GM19193 (cell line): Measurements from ENCODE around the gene KLHL17.

Experiments
- POLR2A ChIP-seq: IDR thresholded peaks from 4 replicates; pipeline ENCODE4 v1.6.1; 2011; ENCODE audit not compliant: insufficient read depth, insufficient read length; ENCODE audit errors: extremely low read depth

KLHL17 gene

GRCh38 chr1:982765-983436, 22.5 kb downstream of the KLHL17 start:
- no peak for TF ChIP-seq POLR2A

DNA sequence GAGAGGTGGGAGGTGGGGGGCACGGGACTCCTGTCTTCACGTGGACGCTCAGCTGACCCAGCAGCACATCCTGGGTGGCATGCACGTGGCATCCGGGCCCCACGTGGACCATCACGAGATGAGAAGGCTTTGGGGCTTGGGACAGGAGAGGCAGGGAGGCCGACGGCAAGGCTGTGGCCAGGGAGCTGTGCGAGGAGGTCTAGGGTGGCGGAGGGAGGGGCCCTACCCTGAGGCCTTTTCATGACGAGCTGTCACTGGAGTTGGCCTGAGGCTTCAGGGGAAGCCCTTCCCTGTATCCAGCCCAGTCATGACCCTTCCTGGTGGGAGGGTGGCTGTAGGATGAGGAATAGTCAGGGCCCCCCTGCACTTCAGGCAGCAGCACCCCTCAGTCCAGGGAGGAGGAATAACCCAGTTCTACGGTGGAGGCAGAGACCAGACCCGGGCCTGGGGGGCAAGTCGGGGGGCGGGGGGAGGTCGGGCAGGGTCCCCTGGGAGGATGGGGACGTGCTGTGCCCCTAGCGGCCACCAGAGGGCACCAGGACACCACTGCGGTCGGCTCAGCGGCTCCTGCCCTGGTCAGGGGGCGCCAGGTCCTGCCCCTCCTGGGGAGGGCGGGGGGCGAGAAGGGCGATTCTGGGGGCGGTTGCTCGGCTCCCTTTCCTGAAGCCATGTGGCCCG, 23.6 kb downstream of the KLHL17 start:
- no peak for TF ChIP-seq POLR2A

DNA sequence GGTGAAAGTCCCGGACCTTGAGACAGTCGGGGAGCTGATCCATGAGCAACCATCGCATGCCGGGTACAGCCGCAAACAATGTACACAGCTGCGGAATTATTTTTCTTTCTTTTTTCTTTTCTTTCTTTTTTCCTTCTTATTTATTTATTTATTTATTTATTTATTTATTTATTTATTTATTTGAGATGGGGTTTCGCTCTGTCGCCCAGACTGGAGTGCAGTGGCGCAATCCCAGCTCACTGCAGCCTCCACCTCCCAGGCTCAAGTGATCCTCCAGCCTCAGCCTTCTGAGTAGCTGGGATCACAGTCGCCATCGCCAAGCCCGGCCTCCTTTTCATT, 24.1 kb downstream of the KLHL17 start:
- no peak for TF ChIP-seq POLR2A

GRCh38 chr1:985126-985525, 24.7 kb downstream of the KLHL17 start:
- no peak for TF ChIP-seq POLR2A

DNA sequence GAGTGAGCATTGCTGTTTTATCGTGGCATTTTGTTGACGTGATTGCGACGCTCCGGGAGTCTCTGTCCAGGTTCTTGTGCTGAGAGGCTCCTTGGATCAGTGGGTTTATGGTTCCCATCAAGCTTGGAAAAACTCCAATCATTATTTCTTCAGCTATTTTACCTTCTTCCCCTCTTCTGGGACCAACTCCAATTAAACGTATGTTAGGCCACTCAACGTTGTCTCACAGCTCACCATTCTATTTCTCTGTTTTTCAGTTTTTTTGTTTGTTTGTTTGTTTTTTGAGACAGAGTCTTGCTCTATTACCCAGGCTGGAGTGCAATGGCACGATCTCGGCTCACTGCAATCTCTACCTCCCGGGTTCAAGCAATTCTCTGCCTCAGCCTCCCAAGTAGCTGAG, 31.5 kb downstream of the KLHL17 start:
- no peak for TF ChIP-seq POLR2A

- no peak for TF ChIP-seq POLR2A
These were observed 32.0 kb downstream of the KLHL17 start for GRCh38 chr1:992362-992761.

DNA sequence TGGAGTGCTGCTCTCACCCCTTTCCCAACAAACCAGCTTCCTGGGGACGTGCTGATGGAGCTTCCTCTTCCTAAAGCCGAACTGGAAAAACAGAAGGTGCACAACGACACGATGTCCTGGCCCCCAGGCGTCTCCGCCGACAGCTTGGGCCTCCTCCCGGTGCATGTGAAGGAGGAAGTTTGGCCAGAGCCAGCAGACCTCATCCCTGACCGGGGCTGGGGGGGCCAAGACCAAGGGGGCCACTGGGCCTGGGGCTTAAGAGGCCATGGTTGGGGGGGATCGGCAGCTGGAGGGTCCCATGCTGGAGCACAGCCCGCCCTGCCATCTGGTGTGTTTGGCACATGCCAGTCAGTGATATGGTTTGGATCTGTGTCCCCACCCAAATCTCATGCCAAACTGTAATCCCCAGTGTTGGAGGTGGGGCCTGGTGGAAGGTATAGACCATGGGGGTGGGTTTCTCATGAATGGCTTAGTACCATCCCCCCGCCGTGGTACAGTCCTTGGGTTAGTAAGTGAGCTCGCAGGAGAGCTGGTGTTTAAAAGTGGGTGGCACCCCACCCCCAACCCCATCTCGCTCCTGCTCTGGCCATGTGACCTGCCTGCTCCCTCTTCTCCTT, 33.1 kb downstream of the KLHL17 start:
- no peak for TF ChIP-seq POLR2A

DNA sequence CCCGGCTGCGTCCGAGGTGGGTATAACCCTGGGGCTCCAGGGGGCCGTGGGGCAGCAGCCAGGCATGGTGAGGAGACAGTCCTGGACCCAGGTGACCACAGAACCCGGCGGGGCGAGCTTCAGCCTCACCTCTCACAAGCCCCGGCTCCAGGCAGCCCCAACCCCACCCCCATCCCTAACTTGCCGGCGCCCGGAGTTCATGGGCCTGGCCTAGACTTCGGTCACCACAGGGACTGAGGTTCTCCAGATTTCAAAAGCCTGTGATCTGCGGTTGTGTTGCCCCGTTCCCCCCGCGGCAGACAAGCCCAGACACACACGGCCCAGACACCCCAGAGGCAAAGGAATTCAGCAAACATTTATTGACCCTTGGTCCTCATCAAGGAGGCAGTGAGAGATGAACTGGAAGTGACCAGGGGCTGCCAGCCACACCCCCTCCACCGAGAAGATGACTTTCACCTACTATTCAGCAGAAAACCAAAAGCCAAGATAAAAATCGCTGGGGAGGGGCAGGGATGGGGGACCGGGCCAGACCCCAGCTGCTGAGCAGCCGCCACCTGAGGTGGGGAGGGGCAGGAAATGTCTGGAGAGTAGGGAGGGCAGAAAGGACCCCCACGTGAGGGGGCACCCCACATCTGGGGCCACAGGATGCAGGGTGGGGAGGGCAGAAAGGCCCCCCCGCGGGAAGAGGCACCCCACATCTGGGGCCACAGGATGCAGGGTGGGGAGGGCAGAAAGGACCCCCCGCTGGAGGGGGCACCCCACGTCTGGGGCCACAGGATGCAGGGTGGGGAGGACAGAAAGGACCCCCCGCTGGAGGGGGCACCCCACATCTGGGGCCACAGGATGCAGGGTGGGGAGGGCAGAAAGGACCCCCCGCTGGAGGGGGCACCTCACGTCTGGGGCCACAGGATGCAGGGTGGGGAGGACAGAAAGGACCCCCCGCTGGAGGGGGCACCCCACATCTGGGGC, 35.6 kb downstream of the KLHL17 start:
- TF ChIP-seq POLR2A, result no peak

DNA sequence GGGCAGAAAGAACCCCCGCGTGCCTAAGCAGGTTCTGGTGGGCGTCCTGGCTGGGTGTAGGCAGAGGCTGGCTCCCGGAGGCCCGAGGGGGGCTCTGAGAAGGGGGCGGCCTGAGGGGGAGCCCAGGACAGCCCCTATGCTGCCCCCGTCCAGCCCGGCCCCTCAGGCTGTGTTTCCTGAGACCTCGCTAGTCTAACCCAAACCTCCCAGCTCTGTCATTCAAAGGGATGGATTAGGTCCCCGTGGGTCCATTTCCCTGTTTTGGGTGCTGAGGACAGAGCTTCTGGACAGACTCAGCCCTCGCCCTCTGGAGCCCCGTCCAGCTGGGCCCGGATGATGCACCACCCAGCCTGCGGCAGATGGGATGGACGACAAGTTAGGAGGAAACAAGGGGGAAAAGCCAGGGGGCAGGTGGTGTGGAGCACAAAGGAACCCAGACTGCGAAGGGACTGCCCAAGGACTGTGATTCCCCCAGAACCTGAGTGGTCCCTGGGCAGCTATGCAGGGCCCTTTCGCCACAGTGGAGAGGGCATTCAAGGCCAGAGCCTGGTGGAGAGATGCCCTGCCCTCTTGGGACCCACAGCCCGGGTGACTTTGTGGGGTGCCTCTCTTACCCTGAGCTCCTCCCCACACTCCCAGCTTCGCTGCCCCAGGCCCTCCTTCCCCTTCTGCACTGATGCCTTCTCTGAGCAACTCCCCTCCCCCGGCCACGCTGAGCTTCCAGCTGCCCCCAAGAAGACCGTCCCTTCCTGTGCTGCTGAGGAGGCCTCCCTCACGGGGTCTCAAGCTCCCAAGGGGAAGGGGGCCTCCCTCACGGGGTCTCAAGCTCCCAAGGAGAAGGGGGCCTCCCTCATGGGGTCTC, 36.7 kb downstream of the KLHL17 start:
- no peak for TF ChIP-seq POLR2A

DNA sequence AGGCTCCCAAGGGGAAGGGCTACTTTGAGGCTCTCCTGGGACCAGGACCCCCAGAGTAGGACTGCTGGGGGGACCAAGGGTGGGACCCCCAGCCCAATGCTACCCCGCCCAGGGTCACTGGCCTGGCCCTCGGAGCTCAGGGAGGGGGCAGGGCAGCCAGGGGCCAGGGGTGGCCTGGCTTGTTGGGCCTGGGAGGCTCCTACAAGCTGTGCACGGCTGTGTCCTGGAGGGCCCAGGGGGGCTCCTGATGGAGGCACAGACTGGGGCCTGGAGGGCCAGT, 37.3 kb downstream of the KLHL17 start:
- no peak for TF ChIP-seq POLR2A

DNA sequence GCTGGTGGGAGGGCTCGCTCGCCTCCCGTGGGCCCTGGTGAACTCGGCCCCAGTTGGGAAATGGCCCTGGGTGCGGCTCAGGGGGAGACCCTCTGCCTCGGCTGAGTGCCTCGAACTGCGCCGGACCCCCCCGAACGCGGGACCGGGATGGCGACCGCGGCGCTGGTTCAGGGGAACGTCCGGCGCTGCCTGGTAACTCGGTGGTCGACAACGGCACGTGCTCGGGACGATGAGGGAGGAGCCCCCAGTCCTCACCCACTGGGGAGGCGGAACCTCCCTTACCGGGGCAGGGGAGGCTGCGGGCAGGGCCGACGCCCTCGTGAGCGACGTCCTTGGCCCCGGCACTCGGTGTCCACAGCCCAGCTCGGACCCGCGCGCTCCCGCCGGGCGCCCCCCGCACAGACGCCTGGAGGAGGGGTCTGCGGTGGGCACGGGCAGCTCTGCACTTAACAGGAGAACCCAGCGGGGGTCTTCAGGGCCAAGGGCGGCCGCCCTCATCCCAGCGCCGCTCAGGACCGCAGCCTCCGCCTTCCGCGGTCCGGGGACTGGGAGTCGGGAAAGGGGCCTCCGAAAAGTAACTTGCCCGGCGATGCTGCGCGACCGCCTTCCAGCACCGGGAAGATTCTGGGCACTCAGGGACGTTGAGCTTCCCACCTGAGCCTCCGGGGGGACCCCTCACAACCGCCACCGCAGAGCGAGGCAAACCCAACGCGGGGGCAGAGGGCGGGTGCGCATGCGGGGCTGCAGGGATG, 37.8 kb downstream of the KLHL17 start:
- no peak for TF ChIP-seq POLR2A

DNA sequence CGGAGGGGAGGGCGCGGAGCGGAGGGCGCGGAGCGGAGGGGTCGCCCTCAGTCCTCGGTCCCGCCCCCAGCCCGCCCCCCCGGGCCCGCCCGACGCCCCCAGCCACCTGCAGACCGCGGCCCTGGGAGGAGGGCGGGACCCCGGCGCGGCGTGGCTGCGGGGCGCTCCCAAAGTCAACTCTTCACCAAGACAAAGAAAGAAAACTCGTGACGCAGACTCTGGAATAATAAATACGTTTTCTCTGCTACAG, 38.3 kb downstream of the KLHL17 start:
- TF ChIP-seq POLR2A, result no peak

DNA sequence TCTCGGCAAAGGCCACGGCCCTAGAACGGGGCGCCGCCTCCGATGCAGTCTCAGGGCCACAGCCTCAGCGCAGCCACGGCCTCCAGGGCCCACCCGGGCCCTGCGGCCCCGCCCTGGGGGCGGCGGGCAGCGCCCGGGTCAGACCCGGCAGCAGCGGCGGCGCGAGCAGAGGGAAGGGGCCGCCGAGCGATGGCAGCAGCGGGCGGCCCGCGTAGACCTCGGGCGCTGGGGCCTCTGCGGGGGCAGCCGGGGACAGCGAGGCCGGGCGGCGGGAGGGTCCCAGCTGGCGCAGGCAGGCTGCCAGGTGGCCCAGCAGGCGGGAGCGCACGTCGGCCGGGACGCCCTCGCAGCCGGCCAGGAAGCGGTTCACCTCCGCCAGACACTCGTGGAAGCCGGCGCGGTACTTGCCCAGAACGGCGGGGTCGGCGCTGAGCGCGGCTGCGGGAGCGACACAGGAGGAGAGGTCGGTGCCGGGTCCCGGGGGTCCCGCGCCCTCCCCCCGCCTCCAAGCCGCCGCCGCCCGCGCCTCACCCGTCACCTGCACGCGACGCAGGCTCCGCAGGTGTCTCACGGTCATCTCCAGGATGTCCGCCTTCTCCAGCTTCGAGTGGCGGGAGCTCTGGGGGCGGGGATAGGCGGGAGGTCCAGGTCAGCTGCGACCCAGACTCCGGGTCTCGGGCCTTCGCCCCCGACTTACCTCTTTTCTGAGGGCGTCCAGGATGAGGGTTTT, 38.8 kb downstream of the KLHL17 start:
- TF ChIP-seq POLR2A, result no peak
